Hepatic stellate cell (primary cell): Measurements from ENCODE around the gene ADPRS.
A peak's percentile ranks its signal among the peaks of the same experiment; 100 is the strongest.

ENCODE experiments used
- DNase-seq: peaks from one replicate; pipeline ENCODE4 v3.0.0; 2011; ENCODE audit warnings: low spot score

ADPRS gene

DNA sequence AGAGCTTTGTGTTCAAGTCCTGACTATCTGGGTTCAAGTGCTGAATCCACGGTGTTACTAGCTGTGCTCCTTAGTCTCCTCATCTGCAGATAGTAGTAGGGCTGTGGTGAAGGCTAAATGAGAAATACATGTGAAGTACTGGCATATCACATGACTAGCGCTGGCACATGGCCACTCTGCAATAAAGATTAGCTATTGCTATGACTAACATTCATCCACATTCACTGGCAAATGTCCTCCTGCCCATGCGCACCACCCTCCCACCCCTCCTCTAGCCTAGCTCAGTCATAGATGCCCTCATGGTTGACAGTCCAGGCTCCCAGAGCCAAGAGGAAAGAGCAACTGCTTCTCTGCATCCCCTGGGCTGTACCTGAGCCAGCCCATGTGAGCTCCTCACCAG, 44.8 kb downstream of the ADPRS start:
- DNase-seq, result peak; percentile 69

DNA sequence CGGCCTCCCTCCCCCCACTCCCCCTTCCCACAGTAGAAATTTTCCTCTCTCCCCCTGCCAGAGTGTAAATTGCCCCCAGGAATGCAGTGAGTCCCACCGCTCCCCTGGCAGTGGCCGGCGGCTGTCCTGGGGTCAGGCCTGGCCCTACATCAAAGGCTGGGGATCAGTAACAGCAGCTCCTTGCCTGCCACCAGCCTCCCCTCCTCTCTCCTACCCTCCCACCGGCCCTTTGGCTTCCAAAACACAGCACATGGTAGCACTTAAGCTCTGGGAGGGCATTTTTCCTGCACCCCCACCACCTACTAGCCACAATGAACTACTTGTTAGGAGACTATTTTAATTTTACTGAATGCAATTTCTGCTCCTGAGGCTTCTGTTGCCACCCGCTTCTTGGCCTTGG, 45.3 kb downstream of the ADPRS start:
- no peak for DNase-seq

DNA sequence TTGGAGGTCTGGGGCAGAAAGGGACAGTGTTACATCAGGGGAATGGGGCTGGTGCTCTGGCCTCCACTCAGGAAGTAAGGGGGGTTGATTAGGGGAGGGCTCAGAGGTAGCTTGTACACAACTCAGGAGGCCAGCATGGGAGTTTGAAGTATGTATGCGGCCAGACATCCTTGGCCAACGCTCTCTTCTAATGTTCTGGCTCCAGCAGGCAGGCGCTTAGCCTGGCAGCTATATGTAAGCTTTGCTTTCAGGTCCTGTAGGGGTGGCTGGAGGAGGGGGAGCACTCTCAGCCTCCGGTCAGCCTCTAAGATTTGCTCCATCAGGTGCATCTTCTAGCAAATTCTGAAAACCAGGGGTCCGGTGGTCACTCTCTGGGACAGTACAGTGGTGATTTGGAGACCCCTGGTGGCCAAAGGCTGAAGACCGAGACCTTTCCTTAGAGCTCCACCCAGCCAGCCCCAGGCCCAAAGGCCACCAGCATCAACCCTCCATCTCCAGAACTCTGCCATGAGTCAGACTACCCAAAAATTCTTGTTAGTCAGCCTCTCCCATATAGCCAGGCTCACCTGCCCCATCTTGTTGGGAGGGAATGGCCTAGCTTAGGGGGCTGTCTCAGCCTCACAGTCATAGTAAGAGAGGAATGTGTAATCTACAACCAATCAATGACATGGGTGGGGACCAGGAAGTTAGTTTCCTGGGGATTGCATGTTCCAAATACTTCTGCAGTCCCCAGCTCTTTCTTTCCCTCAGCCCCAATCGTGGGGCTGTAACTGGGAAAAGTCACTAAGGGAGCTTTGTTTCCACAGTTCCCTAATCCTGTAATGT, 46.0 kb downstream of the ADPRS start:
- peak; percentile 52 for DNase-seq

DNA sequence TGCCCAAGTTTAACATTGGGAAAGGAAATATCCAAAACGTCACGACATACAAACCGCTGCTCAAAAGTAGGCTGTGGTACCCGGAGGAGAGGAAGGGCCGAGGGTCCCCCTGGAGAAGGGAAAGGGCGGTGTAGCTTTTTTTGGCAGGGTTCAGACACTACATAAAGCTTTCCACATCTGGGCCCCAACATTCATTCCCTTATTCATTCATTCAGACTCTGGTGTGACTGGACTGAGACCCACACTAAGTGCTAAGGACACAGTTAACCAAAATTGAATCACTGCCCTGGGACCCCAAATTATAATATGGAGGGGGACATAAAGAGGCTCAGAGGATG, 46.6 kb downstream of the ADPRS start:
- no peak for DNase-seq

DNA sequence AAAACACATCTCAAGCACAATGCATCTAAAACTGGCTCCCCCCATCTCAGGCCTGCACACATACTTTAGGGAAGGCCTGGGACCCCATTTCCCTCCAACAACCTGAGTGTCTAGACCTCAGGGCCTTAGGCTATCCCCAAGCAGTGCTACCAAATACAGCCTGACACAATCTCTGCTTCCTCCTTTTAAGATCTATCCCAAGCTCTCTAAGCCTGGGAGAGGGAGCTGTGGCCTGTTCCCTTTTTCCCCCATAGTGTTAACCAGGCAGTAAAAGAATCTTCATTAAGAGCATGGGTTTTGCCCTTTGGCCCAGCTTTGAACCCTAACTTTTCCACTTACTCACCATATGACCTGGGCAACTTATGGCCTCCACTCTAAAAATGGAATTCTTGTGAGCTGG, 47.1 kb downstream of the ADPRS start:
- no peak for DNase-seq

DNA sequence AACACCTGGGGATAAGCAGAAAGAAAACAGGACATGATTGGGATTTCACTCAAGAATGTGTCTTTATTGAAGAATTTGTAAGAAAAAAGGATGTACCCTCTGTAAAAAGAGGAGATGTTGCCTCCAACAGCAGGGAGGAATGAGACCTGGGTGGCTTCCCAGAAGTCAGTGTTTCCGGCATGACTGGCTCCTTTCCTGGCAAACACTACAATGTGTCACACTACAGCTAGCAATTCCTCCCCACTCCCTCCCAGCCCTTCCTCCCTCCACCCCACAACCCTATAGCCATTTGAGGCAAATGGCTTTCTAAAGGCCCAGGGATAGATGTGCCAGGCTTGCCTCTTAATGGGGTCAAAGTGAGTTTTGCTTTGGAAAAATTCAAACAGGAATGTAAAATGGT, 47.8 kb downstream of the ADPRS start:
- DNase-seq, result peak; percentile 88

DNA sequence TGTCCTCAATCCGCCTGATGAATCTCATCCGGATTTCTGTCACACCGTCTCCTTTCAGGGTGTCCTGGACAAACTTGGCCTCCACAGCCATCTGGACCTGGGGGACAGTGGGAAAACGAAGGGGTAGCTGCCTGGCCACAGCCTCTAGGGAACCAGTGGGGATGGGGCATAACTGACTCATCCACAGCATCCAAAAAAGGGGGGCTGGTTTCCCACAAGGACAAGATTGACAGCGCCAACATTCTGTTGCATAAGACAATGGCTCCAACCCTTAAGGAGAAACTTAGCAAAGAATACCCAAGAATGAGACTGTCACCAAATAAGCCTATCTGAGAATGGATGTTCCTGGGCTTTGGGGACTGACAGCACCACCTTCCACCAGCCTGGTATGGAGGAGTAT, 48.5 kb downstream of the ADPRS start:
- DNase-seq, result no peak

DNA sequence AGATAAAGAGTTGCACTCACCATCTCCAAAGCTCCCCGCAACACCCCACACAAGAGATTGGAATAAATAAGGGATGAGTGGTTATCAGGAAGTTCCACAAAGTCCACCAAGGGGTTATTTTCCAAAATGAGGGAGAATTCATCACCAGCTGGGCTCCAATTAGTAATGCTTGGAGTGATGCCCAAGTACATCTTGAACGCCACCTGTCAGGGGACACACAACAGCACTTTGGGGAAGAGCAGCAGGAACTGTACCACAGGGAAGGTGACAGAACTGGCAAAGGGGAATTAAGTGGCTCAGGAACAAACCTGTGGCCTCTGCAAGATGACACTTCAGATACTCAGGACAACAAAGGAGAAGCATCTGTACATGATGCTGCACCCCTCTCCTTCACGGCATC, 49.1 kb downstream of the ADPRS start:
- DNase-seq, result no peak

DNA sequence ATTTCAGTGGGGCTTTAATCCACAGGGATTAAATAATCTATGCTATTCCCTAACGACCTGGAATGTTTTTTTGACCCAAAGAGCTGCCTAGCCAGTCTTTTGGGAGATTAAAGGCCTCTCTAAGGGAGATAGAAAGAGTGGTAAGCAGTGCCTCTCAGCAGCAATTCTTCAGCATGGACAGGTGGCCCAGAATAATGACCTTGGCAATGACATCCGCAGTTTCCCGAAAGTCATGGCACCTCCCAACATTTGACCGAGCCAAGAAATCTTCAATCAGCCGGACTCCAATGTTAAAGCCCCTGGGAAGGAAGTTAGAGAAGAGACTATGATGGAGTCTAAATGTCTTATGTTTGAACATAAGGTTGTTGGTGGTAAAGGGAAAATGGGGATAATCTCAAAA, 50.8 kb downstream of the ADPRS start:
- DNase-seq, result no peak

DNA sequence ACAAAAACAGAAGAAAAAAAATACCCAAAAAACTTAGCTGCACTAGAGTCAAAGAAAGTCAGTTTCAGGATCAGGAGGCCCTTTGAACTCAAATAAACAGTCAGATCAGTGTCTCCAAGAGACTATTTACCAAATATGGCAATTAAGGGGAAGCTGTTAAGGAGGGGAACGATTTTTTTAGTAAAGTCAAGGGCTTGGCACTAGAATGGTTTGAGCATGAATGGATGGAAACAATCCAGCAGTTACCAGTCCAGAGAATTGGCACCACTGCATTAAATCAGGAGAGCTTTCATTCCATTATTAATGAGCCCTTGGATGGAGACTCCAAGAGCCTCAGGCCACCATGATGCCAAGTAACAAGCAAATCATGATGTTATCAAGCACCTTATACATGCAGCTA, 53.4 kb downstream of the ADPRS start:
- DNase-seq, result no peak

DNA sequence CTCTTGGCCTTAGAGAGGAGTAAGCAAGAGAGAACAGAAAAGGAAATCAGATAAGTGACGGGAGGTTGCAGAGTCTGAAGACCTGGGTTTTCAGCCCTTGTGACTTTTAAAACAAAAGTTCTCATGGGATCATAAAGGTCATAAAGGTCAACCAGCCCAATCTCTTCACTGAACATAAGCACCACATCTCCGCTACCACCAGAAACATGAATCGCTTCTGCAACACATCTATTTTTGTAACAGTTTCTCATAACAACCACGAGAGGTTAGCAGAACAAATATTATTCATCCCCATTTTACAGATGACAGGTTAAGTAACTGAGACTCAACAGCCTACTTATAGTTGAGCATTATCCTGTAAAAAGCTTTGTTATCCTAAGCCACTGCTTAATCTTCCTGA, 54.7 kb downstream of the ADPRS start:
- DNase-seq, result no peak
